NCI-H2171 treated with DMSO at 0.1 percent for 48 hours (cell line): Measurements from ENCODE around the gene NDUFB11.

Experiments
- DNase-seq: peaks from one replicate; lab custom pipeline; 2025; lab: John Stamatoyannopoulos, UW

The NDUFB11 gene

GRCh38 chrX:47144626-47145394, at the start of gene NDUFB11, which contains the start of gene RBM10:
NDUFB11 (minus strand) TSS chrX:47144702; CDS start chrX:47144679, 23 bp downstream.
RBM10 (plus strand) TSS chrX:47145221; CDS start chrX:47147482, 2,261 bp downstream.
- peak; percentile 90 for DNase-seq

GRCh38 chrX:47193475-47194193, 49.1 kb upstream of the NDUFB11 start, which contains the start of gene UBA1:
UBA1 (plus strand) TSS chrX:47193829; CDS start chrX:47198803, 4,974 bp downstream.
- DNase-seq = peak; percentile 89

- DNase-seq = no peak
Measured at GRCh38 chrX:47191806-47192401, 47.4 kb upstream of the NDUFB11 start.

GRCh38 chrX:47191331-47191730, 46.8 kb upstream of the NDUFB11 start:
- DNase-seq = peak; percentile 51

GRCh38 chrX:47190445-47191269, 46.2 kb upstream of the NDUFB11 start:
- DNase-seq = peak; percentile 91

- DNase-seq = no peak
Measured at GRCh38 chrX:47189906-47190305, 45.4 kb upstream of the NDUFB11 start.

GRCh38 chrX:47187106-47187677, 42.7 kb upstream of the NDUFB11 start:
- DNase-seq = no peak

GRCh38 chrX:47186096-47186740, 41.7 kb upstream of the NDUFB11 start:
- DNase-seq = no peak

- no peak for DNase-seq
Measured at GRCh38 chrX:47185241-47185640, 40.7 kb upstream of the NDUFB11 start.

GRCh38 chrX:47184486-47184885, 40.0 kb upstream of the NDUFB11 start:
- no peak for DNase-seq

- DNase-seq = no peak
Measured at GRCh38 chrX:47182106-47182700, 37.7 kb upstream of the NDUFB11 start.

- DNase-seq = no peak
Measured at GRCh38 chrX:47181301-47181700, 36.8 kb upstream of the NDUFB11 start.

GRCh38 chrX:47180346-47180745, 35.8 kb upstream of the NDUFB11 start:
- DNase-seq = no peak

- no peak for DNase-seq
Measured at GRCh38 chrX:47179928-47180255, 35.4 kb upstream of the NDUFB11 start.

GRCh38 chrX:47179221-47179927, 34.9 kb upstream of the NDUFB11 start:
- DNase-seq = no peak

- no peak for DNase-seq
Measured at GRCh38 chrX:47178337-47178736, 33.8 kb upstream of the NDUFB11 start.

GRCh38 chrX:47177079-47177478, 32.6 kb upstream of the NDUFB11 start:
- DNase-seq = no peak

GRCh38 chrX:47176101-47176740, 31.7 kb upstream of the NDUFB11 start:
- no peak for DNase-seq

- no peak for DNase-seq
Measured at GRCh38 chrX:47175588-47175980, 31.1 kb upstream of the NDUFB11 start.
